ENCODE data around the gene UBE2C. TPM values are rescaled to one million over a fixed set of nuclear protein-coding genes. Genes with fewer than 3 reads are reported as not detected.

UBE2C gene
- total RNA-seq, 2 donors from 2014 or later, result 139 to 216 TPM

DNA sequence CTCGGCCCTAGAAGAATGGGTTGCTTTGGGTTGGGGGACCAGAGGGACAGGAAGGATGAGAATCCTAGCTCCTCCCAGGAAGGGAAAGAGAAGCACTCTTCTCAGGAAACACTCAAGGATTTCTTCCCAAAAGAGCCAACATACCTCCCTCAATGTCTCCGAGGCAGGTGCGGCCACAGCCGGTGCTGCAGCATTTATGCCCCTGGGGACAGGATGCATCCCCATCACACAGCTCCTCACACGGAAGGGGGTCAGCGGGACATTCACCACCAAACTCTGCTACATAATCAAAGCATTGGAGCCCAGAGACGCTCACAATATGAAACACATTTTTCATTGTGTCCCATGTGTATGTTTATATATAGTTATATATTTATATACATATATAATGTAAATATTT is 35.5 kb upstream of the UBE2C start:
- 95% methylated on average over 6 of the region's 7 CpGs; no CpG with 5 or more reads in 1 of the 2 experiments for WGBS, 2 experiments (ENCODE audit: insufficient coverage in 1 of 2, insufficient read length in 1 of 2)
- Histone ChIP-seq H3K4me3 (ENCODE audit: low read length) (no peak overlapping the region), H3K9ac (ENCODE audit: extremely low read depth, low read length, poor library complexity, severe bottlenecking) (no peak overlapping the region), H3K27ac (ENCODE audit: low read depth, low read length) (no peak overlapping the region), H3K4me1 (ENCODE audit: control insufficient read depth, insufficient read depth, low read length) (peaks cover 13% of the 10 kb centered on the region), H3K36me3 (ENCODE audit: control insufficient read depth, insufficient read depth, low read length) (no peaks in the 10 kb centered on the region), H3K27me3 (ENCODE audit: control insufficient read depth, insufficient read depth, low read length, poor library complexity, severe bottlenecking) (no peaks in the 10 kb centered on the region), H3K9me3 (ENCODE audit: control insufficient read depth, low read length) (no peaks in the 10 kb centered on the region)
- Mint-ChIP-seq H3K4me1 (peaks cover 15% of the 10 kb centered on the region), H3K36me3 (ENCODE audit: low read depth) (no peaks in the 10 kb centered on the region), H3K27ac (no peak overlapping the region), H3K27me3 (ENCODE audit: insufficient read depth) (no peaks in the 10 kb centered on the region), H3K9me3 (no peaks in the 10 kb centered on the region), H3K4me3 (no peak overlapping the region)
- DNase-seq, result no peak
- TF ChIP-seq, protein P1, sequence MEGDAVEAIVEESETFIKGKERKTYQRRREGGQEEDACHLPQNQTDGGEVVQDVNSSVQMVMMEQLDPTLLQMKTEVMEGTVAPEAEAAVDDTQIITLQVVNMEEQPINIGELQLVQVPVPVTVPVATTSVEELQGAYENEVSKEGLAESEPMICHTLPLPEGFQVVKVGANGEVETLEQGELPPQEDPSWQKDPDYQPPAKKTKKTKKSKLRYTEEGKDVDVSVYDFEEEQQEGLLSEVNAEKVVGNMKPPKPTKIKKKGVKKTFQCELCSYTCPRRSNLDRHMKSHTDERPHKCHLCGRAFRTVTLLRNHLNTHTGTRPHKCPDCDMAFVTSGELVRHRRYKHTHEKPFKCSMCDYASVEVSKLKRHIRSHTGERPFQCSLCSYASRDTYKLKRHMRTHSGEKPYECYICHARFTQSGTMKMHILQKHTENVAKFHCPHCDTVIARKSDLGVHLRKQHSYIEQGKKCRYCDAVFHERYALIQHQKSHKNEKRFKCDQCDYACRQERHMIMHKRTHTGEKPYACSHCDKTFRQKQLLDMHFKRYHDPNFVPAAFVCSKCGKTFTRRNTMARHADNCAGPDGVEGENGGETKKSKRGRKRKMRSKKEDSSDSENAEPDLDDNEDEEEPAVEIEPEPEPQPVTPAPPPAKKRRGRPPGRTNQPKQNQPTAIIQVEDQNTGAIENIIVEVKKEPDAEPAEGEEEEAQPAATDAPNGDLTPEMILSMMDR (conservative IDR thresholded peaks at IDR 0.05), result no peak

DNA sequence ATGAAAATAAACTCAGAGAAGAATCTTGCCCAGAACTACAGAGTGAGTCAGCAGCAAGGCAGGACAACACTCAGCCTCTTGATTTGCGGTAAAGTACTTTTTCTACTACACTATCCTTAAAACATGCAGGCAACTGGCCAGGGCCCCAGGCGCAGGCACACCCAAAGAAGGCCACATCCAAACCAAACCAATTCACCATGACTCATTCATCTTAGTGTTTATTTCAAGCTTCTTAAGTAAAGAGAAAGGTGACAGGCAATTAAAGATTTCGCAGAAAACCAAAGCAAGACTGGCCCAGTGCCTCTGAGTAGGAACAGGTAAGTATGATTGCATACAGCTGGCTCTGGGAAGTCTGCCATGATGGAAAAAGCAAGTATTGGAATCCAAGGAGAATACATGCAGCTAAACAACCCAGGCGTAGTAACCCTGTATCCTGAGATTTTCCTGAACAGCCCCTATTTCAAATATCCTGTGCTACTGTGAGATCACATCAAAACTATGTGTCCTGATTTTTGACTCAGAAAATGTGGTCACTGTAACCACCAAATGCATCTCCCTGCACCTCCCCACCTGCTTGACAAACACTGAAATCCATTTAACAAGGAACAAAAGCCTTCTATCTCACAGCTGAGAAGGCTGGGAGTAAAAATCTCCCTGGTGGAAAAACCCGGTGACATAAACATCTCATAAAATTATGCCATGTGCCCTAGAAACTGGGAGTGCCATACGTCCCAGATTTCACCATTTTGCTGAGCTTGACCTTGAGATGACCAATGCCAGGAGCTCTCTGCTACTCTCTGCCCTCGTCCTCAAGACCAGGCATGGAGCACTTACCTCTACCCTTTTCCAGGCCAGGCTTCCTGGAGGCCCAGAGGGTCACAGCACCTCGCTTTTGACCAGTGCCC is 33.2 kb upstream of the UBE2C start:
- TF ChIP-seq, protein P1 (conservative IDR thresholded peaks at IDR 0.05), result no peak
- Mint-ChIP-seq H3K27ac (peak overlapping the region; percentile 8), H3K27me3 (ENCODE audit: insufficient read depth) (no peaks in the 10 kb centered on the region), H3K36me3 (ENCODE audit: low read depth) (no peaks in the 10 kb centered on the region), H3K4me3 (no peak overlapping the region), H3K4me1 (peaks cover 16% of the 10 kb centered on the region), H3K9me3 (no peaks in the 10 kb centered on the region)
- peaks cover 13% of the 10 kb centered on the region for H3K4me1 ChIP-seq (ENCODE audit: control insufficient read depth, insufficient read depth, low read length)
- H3K27me3 ChIP-seq (ENCODE audit: control insufficient read depth, insufficient read depth, low read length, poor library complexity, severe bottlenecking), result no peaks in the 10 kb centered on the region
- H3K9ac ChIP-seq (ENCODE audit: extremely low read depth, low read length, poor library complexity, severe bottlenecking), result no peak overlapping the region
- no peaks in the 10 kb centered on the region for H3K36me3 ChIP-seq (ENCODE audit: control insufficient read depth, insufficient read depth, low read length)
- H3K27ac ChIP-seq (ENCODE audit: low read depth, low read length), result no peak overlapping the region
- WGBS, 2 experiments (ENCODE audit: insufficient coverage in 1 of 2, insufficient read length in 1 of 2), result 86 to 93% methylated on average over 5 to 8 of the region's 8 CpGs
- H3K4me3 ChIP-seq (ENCODE audit: low read length), result no peak overlapping the region
- H3K9me3 ChIP-seq (ENCODE audit: control insufficient read depth, low read length), result no peaks in the 10 kb centered on the region
- no peak for DNase-seq

DNA sequence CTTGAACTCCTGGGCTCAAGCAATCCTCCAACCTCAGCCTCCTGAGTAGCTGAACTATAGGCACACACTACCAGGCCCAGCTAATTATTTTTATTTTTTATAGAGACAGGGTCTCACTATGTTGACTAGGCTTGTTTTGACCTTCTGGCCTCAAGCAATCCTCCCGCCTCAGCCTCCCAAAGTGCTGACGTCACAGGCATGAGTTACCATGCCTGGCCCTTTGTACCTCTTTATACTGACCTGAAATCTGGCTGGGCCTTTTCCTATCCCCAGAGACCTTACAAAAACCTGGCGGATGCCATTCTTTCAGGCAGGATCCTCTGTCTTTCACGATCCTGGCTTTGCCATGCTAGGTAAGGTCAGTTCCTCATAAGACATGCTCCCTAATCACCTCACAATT is 32.3 kb upstream of the UBE2C start:
- DNase-seq, result no peak
- H3K9ac ChIP-seq (ENCODE audit: extremely low read depth, low read length, poor library complexity, severe bottlenecking), result no peak overlapping the region
- Mint-ChIP-seq H3K9me3 (no peaks in the 10 kb centered on the region), H3K4me1 (peaks cover 16% of the 10 kb centered on the region), H3K4me3 (no peak overlapping the region), H3K36me3 (ENCODE audit: low read depth) (no peaks in the 10 kb centered on the region), H3K27ac (no peak overlapping the region), H3K27me3 (ENCODE audit: insufficient read depth) (no peaks in the 10 kb centered on the region)
- H3K36me3 ChIP-seq (ENCODE audit: control insufficient read depth, insufficient read depth, low read length), result no peaks in the 10 kb centered on the region
- no peaks in the 10 kb centered on the region for H3K27me3 ChIP-seq (ENCODE audit: control insufficient read depth, insufficient read depth, low read length, poor library complexity, severe bottlenecking)
- H3K9me3 ChIP-seq (ENCODE audit: control insufficient read depth, low read length), result no peaks in the 10 kb centered on the region
- H3K27ac ChIP-seq (ENCODE audit: low read depth, low read length), result no peak overlapping the region
- H3K4me3 ChIP-seq (ENCODE audit: low read length), result no peak overlapping the region
- WGBS, 2 experiments (ENCODE audit: insufficient coverage in 1 of 2, insufficient read length in 1 of 2), result 86 to 92% methylated on average over 3 to 4 of the region's 4 CpGs
- peaks cover 13% of the 10 kb centered on the region for H3K4me1 ChIP-seq (ENCODE audit: control insufficient read depth, insufficient read depth, low read length)
- TF ChIP-seq, protein P1 (conservative IDR thresholded peaks at IDR 0.05), result no peak

Data from endodermal cell (in vitro differentiated cells).